HEK293T (cell line): Measurements from ENCODE around the gene EAF2.
"Not testable (repeated sequence)": the region's sequence is repeated elsewhere in the genome, so short reads cannot be mapped to it uniquely, and the experiment has no call there.

ENCODE experiments used
- CTCF ChIA-PET: fragments of 350-600 bp; formaldehyde crosslinking; extraction: SDS; loops from one replicate; lab custom pipeline; 2021; ENCODE audit warnings: antibody characterized with exemption, inconsistent platforms; lab: Yijun Ruan, JAX
- POLR2A ChIA-PET: fragments of 350-600 bp; formaldehyde crosslinking; extraction: SDS; loops from one replicate; lab custom pipeline; 2020; ENCODE audit warnings: antibody characterized with exemption, inconsistent platforms; lab: Yijun Ruan, JAX
- DNase-seq: peaks from one replicate; pipeline ENCODE4 v3.0.0; 2012; ENCODE audit warnings: mixed read lengths; ENCODE audit errors: extremely low spot score
- ARNT ChIP-seq: fragments of 450-650 bp; IDR thresholded peaks from 2 replicates; pipeline ENCODE4 v1.6.1; 2017; ENCODE audit warnings: mild to moderate bottlenecking
- BHLHE40 ChIP-seq: fragments of 450-650 bp; IDR thresholded peaks from 2 replicates; pipeline ENCODE4 v1.6.1; 2016; ENCODE audit warnings: mild to moderate bottlenecking, moderate library complexity, borderline replicate concordance
- CTBP1 ChIP-seq: fragments of 450-650 bp; IDR thresholded peaks from 2 replicates; pipeline ENCODE4 v1.6.1; 2016; ENCODE audit warnings: borderline replicate concordance
- ELF4 ChIP-seq: fragments of 450-650 bp; IDR thresholded peaks from 2 replicates; pipeline ENCODE4 v1.6.1; 2017; ENCODE audit warnings: antibody characterized with exemption
- FOXA1 ChIP-seq: fragments of 450-650 bp; IDR thresholded peaks from 2 replicates; pipeline ENCODE4 v1.6.1; 2016; ENCODE audit warnings: mild to moderate bottlenecking
- FOXK2 ChIP-seq: fragments of 450-650 bp; IDR thresholded peaks from 2 replicates; pipeline ENCODE4 v1.6.1; 2016; ENCODE audit warnings: mild to moderate bottlenecking
- FOXM1 ChIP-seq: fragments of 450-650 bp; IDR thresholded peaks from 2 replicates; pipeline ENCODE4 v1.6.1; 2017; ENCODE audit warnings: mild to moderate bottlenecking, borderline replicate concordance
- HDGF ChIP-seq: fragments of 450-650 bp; IDR thresholded peaks from 2 replicates; pipeline ENCODE4 v1.6.1; 2017; ENCODE audit warnings: antibody characterized with exemption, borderline replicate concordance
- L3MBTL2 ChIP-seq: fragments of 450-650 bp; conservative IDR thresholded peaks from 2 replicates; pipeline ENCODE4 v1.6.1; 2016; ENCODE audit warnings: mild to moderate bottlenecking
- LEF1 ChIP-seq: fragments of 450-650 bp; IDR thresholded peaks from 2 replicates; pipeline ENCODE4 v1.6.1; 2017; ENCODE audit warnings: mild to moderate bottlenecking, borderline replicate concordance
- NFRKB ChIP-seq: fragments of 450-650 bp; IDR thresholded peaks from 2 replicates; pipeline ENCODE4 v1.6.1; 2016; ENCODE audit warnings: mild to moderate bottlenecking, moderate library complexity
- PKNOX1 ChIP-seq: fragments of 450-650 bp; IDR thresholded peaks from 2 replicates; pipeline ENCODE4 v1.6.1; 2016
- SP1 ChIP-seq: fragments of 450-650 bp; IDR thresholded peaks from 2 replicates; pipeline ENCODE4 v1.6.1; 2017
- SUZ12 ChIP-seq: fragments of 450-650 bp; IDR thresholded peaks from 2 replicates; pipeline ENCODE4 v1.6.1; 2016; ENCODE audit warnings: mild to moderate bottlenecking
- TARDBP ChIP-seq: fragments of 450-650 bp; IDR thresholded peaks from 2 replicates; pipeline ENCODE4 v1.6.1; 2016
- ZNF384 ChIP-seq: fragments of 450-650 bp; IDR thresholded peaks from 2 replicates; pipeline ENCODE4 v1.6.1; 2016

Gene EAF2

GRCh38 chr3:121855555-121855954 is 20.5 kb downstream of the EAF2 start:
- ChIA-PET POLR2A (no interaction called here), CTCF (no interaction called here)
- TF ChIP-seq LEF1 (no peak), CTBP1 (no peak), L3MBTL2 (no peak), SUZ12 (no peak), HDGF (no peak), NFRKB (no peak), ELF4 (no peak), FOXM1 (no peak), TARDBP (no peak), FOXK2 (no peak), SP1 (no peak), ARNT (no peak), FOXA1 (no peak), BHLHE40 (no peak), PKNOX1 (no peak), ZNF384 (no peak)
- peak; percentile 8 for DNase-seq

GRCh38 chr3:121857778-121858177 is 22.8 kb downstream of the EAF2 start:
- DNase-seq, POLR2A ChIA-PET, CTCF ChIA-PET: not testable (repeated sequence)

DNA sequence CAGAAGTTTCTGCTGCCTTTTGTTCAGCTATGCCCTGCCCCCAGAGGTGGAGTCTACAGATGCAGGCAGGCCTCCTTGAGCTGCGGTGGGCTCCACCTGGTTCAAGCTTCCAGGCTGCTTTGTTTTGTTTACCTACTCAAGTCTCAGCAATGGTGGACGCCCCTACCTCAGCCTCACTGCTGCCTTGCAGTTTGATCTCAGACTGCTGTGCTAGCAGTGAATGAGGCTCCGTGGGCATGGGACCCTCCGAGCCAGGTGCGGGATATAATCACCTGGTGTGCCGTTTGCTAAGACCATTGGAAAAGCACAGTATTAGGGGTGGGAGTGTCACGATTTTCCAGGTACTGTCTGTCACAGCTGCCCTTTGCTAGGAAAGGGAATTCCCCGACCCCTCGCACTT is 28.2 kb downstream of the EAF2 start:
- POLR2A ChIA-PET, DNase-seq, CTCF ChIA-PET: not testable (repeated sequence)

DNA sequence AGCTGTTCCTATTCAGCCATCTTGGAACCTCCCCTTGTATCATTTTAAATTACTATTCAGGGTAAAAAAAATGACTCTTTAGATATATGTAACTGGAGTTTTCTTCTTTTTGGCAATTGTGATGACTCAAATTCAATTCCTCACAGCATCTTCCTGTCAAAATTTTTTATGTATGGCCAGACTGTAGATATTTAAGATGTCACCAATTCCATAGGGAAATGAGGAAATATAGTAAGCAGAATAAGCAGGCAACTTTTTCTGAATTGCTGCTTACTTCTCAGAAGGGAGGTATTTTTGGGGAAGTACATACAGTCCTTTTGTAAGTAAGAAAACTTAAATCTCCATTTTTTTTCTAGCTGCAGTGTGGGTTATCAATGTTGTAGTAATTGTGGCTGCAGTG is 28.8 kb downstream of the EAF2 start:
- DNase-seq, result no peak
- ChIA-PET POLR2A (no interaction called here), CTCF (no interaction called here)
- no peak for TF ChIP-seq CTBP1
- TF ChIP-seq SUZ12, result no peak
- no peak for TF ChIP-seq SP1

- CTCF ChIA-PET, result no interaction called here
These were observed 34.7 kb downstream of the EAF2 start for GRCh38 chr3:121869736-121870135.

DNA sequence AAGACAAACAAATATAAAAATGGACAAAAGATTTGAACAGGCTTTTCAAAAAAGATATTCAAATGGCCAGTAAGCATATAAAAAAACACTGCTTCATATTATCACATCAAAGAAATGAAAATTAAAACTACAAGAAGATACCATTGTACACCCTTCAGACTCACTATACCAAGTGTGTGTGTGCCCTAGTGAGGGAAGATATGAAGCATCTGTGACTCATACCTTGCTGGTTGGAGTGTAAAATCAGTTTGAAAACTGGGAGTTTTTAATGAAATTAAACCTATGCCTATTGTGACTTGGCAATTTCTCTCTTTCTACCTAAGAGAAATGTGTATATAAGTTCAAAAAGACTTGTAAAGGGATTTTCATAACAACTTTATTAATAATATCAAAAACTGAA is 35.7 kb downstream of the EAF2 start:
- POLR2A ChIA-PET, result no interaction called here
- CTCF ChIA-PET, result interaction anchor here (0.5 kb wide), 1 partner anchor 126 kb away, joined by 3 read pairs; no protein-coding TSS in a partner anchor
- TF ChIP-seq TARDBP (no peak), NFRKB (no peak), L3MBTL2 (no peak), LEF1 (no peak), ELF4 (no peak), CTBP1 (no peak)
- no peak for DNase-seq

More at GRCh38 chr3:121869736-121870135, 34.7 kb downstream of the EAF2 start:
- TF ChIP-seq ELF4 (no peak), FOXK2 (no peak), LEF1 (no peak), CTBP1 (no peak), ARNT (no peak), NFRKB (no peak), TARDBP (no peak), L3MBTL2 (no peak)
- POLR2A ChIA-PET, result no interaction called here
- DNase-seq, result no peak

DNA sequence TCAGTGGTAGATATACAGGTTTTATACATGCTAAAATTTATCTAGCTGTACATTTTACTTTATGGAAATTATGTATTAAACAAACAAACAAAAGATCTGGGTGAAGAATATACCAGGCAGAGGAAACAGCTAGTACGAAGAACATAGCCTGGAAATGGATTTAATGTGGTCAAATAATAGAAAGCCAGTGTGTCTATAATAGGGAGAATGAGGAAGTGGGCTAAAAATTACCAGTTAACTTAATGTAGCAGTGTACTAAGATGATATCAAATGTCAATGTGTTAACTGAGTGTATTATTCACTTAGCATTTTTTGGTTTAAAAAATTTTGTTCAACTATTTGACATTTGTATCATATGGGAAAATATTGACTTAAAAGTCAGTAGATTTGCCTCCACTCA is 36.4 kb downstream of the EAF2 start:
- TF ChIP-seq PKNOX1 (no peak), TARDBP (no peak), L3MBTL2 (no peak), ELF4 (no peak), NFRKB (no peak), FOXK2 (no peak), HDGF (no peak), FOXM1 (no peak), BHLHE40 (no peak), FOXA1 (no peak), LEF1 (no peak), SUZ12 (no peak), ZNF384 (no peak), CTBP1 (no peak), SP1 (no peak), ARNT (no peak)

GRCh38 chr3:121878411-121878810 is 43.4 kb downstream of the EAF2 start:
- DNase-seq, result no peak
- ChIA-PET POLR2A (no interaction called here), CTCF (no interaction called here)
- no peak for TF ChIP-seq TARDBP
- TF ChIP-seq NFRKB, result no peak
- TF ChIP-seq FOXK2, result no peak
- TF ChIP-seq CTBP1, result no peak
- no peak for TF ChIP-seq SP1
- no peak for TF ChIP-seq FOXA1
- no peak for TF ChIP-seq ZNF384
- TF ChIP-seq ARNT, result no peak
- TF ChIP-seq SUZ12, result no peak
- no peak for TF ChIP-seq HDGF

More for the DNA sequence above, 36.4 kb downstream of the EAF2 start:
- DNase-seq, result no peak
- ChIA-PET POLR2A (no interaction called here), CTCF (no interaction called here)
